Hepatocyte (in vitro differentiated cells): ENCODE results near the gene TCEA3. TPM values are rescaled to one million over a fixed set of nuclear protein-coding genes. Genes with fewer than 3 reads are reported as not detected.

Experiments
- DNase-seq: peaks from one replicate; pipeline ENCODE4 v3.0.0-alpha.2; 2016; ENCODE audit warnings: low spot score
- H2AFZ ChIP-seq: fragments of 200-600 bp; sonication (generic); 2 replicates; pipeline ENCODE4 v1.6.0; 2016; ENCODE audit warnings: antibody characterized with exemption, mild to moderate bottlenecking
- H3K27ac ChIP-seq: fragments of 200-600 bp; sonication (generic); 2 replicates; pipeline ENCODE4 v1.5.1; 2016; ENCODE audit warnings: mild to moderate bottlenecking
- H3K27me3 ChIP-seq: fragments of 200-600 bp; sonication (generic); 2 replicates; pipeline ENCODE4 v1.6.1; 2016
- H3K36me3 ChIP-seq: fragments of 200-600 bp; sonication (generic); replicated peaks from 2 replicates; pipeline ENCODE4 v1.5.1; 2016; ENCODE audit warnings: low read depth; ENCODE audit not compliant: insufficient read depth
- H3K4me1 ChIP-seq: fragments of 200-600 bp; sonication (generic); 2 replicates; pipeline ENCODE4 v1.5.1; 2016; ENCODE audit warnings: mild to moderate bottlenecking, moderate library complexity; ENCODE audit not compliant: insufficient read depth
- H3K4me2 ChIP-seq: fragments of 200-600 bp; sonication (generic); 2 replicates; pipeline ENCODE4 v1.6.0; 2016
- H3K4me3 ChIP-seq: fragments of 200-600 bp; sonication (generic); 2 replicates; pipeline ENCODE4 v1.5.1; 2016; ENCODE audit warnings: mild to moderate bottlenecking
- H3K79me2 ChIP-seq: fragments of 200-600 bp; sonication (generic); 2 replicates; pipeline ENCODE4 v1.6.0; 2017; ENCODE audit warnings: mild to moderate bottlenecking
- H3K9me2 ChIP-seq: fragments of 200-600 bp; sonication (generic); replicated peaks from 2 replicates; pipeline ENCODE4 v1.6.0; 2017; ENCODE audit warnings: mild to moderate bottlenecking; ENCODE audit not compliant: insufficient read depth
- H3K9me3 ChIP-seq: fragments of 200-600 bp; sonication (generic); 2 replicates; pipeline ENCODE4 v1.5.1; 2016; ENCODE audit warnings: low read depth, mild to moderate bottlenecking
- H4K20me1 ChIP-seq: fragments of 200-600 bp; sonication (generic); 2 replicates; pipeline ENCODE4 v1.6.0; 2016; ENCODE audit warnings: mild to moderate bottlenecking; ENCODE audit not compliant: insufficient read depth, poor library complexity, severe bottlenecking
- CTCF ChIP-seq: fragments of 200-600 bp; sonication (generic); IDR thresholded peaks from 2 replicates; pipeline ENCODE4 v1.5.1; 2016; ENCODE audit warnings: antibody characterized with exemption, mild to moderate bottlenecking; ENCODE audit not compliant: poor library complexity
- EZH2 ChIP-seq: fragments of 200-600 bp; sonication (generic); IDR thresholded peaks from 2 replicates; pipeline ENCODE4 v1.6.1; 2016; ENCODE audit warnings: antibody characterized with exemption, mild to moderate bottlenecking, borderline replicate concordance
- EZH2phosphoT487 ChIP-seq: fragments of 200-600 bp; sonication (generic); IDR thresholded peaks from one replicate; pipeline ENCODE4 v1.6.1; 2018; ENCODE audit warnings: antibody characterized with exemption, mild to moderate bottlenecking, low read depth, moderate library complexity; ENCODE audit not compliant: unreplicated experiment, severe bottlenecking
- WGBS: methylation state at CpG from one replicate; pipeline ENCODE4 v1.1.6; 2016; ENCODE audit warnings: low lambda C conversion rate; ENCODE audit errors: missing lambda C conversion rate; 5-methylcytosine and 5-hydroxymethylcytosine counted together
- polyA plus RNA-seq: library from polyadenylated mRNA; unstranded; fragments of >200 nt; fragmentation: Nextera tagmentation; extraction: Ambion mirVana; gene quantifications from 2 replicates; pipeline ENCODE4 v1.2.1, GENCODE V29; 2016
- total RNA-seq: library from RNA; depleted of rRNA; stranded (reverse); fragments of >200 nt; gene quantifications from 2 replicates; pipeline ENCODE4 v1.2.3, GENCODE V29; 2014

TCEA3 gene
- total and polyA plus RNA-seq, 2 experiments from 2014 or later, result 30.2 to 31.2 TPM

GRCh38 chr1:23460519-23460918 is 36.0 kb upstream of the TCEA3 start:
- Histone ChIP-seq H3K27ac (no peak overlapping the region), H3K36me3 (no peaks in the 10 kb centered on the region), H3K4me3 (no peak overlapping the region), H3K9me2 (no peaks in the 10 kb centered on the region), H3K4me2 (no peak overlapping the region), H3K4me1 (no peaks in the 10 kb centered on the region), H4K20me1 (peaks cover 6% of the 10 kb centered on the region), H2AFZ (no peak overlapping the region), H3K27me3 (no peaks in the 10 kb centered on the region), H3K9me3 (no peaks in the 10 kb centered on the region), H3K79me2 (peaks cover 15% of the 10 kb centered on the region)
- TF ChIP-seq EZH2 (no peak), CTCF (no peak), EZH2phosphoT487 (no peak)
- DNase-seq, result no peak
- 97% methylated on average over 4 of the region's 4 CpGs for WGBS

GRCh38 chr1:23459338-23459757 is 34.8 kb upstream of the TCEA3 start:
- no peak overlapping the region for H3K4me3 ChIP-seq
- H4K20me1 ChIP-seq, result peaks cover 6% of the 10 kb centered on the region
- H3K9me2 ChIP-seq, result no peaks in the 10 kb centered on the region
- H3K4me1 ChIP-seq, result no peaks in the 10 kb centered on the region
- peaks cover 8% of the 10 kb centered on the region for H3K79me2 ChIP-seq
- H3K9me3 ChIP-seq, result no peaks in the 10 kb centered on the region
- H2AFZ ChIP-seq, result no peak overlapping the region
- no peak overlapping the region for H3K27ac ChIP-seq
- TF ChIP-seq EZH2phosphoT487 (no peak), EZH2 (no peak), CTCF (no peak)
- 88% methylated on average over 2 of the region's 2 CpGs for whole genome bisulfite sequencing
- no peaks in the 10 kb centered on the region for H3K36me3 ChIP-seq
- no peaks in the 10 kb centered on the region for H3K27me3 ChIP-seq
- H3K4me2 ChIP-seq, result no peak overlapping the region
- no peak for DNase-seq

- Histone ChIP-seq H3K27me3 (no peaks in the 10 kb centered on the region), H3K4me3 (no peak overlapping the region), H4K20me1 (peaks cover 3% of the 10 kb centered on the region), H3K4me1 (no peaks in the 10 kb centered on the region), H3K27ac (no peak overlapping the region), H3K4me2 (no peak overlapping the region), H3K9me3 (no peaks in the 10 kb centered on the region), H2AFZ (no peak overlapping the region), H3K36me3 (no peaks in the 10 kb centered on the region), H3K9me2 (no peaks in the 10 kb centered on the region), H3K79me2 (peaks cover 3% of the 10 kb centered on the region)
- DNase-seq, result no peak
- 96% methylated on average over 5 of the region's 5 CpGs for WGBS
- TF ChIP-seq CTCF (no peak), EZH2 (no peak), EZH2phosphoT487 (no peak)
Measured at GRCh38 chr1:23456226-23456625, 31.7 kb upstream of the TCEA3 start.
